ENCODE measurements around the gene RNF41.
"Not testable (repeated sequence)": the region's sequence is repeated elsewhere in the genome, so short reads cannot be mapped to it uniquely, and the experiment has no call there.

Gene RNF41

GRCh38 chr12:56198836-56199235, 22.9 kb downstream of the RNF41 start:
- Histone ChIP-seq H3K27ac (replicated peaks; ENCODE audit: low read length) (no peak overlapping the region), H3K18ac (ENCODE audit: low read length) (no peak overlapping the region), H3K23ac (ENCODE audit: low read depth, low read length, poor library complexity) (no peak overlapping the region), H4K8ac (ENCODE audit: low read depth, low read length) (no peak overlapping the region), H3K27me3 (ENCODE audit: control insufficient read depth in 3 of 3, insufficient read depth in 3 of 3, low read depth in 1 of 3, low read length in 3 of 3) (no peaks in the 10 kb centered on the region), H3K4me2 (ENCODE audit: insufficient read depth, low read length, poor library complexity, severe bottlenecking) (no peak overlapping the region), H2BK15ac (ENCODE audit: low read length) (no peak overlapping the region), H2BK12ac (ENCODE audit: low read length) (no peak overlapping the region), H2BK5ac (ENCODE audit: low read length) (no peak overlapping the region), H2AFZ (ENCODE audit: low read length) (no peak overlapping the region), H3K14ac (ENCODE audit: low read length) (no peak overlapping the region), H3K9me3 (replicated peaks in 1 of 2; ENCODE audit: control insufficient read depth in 2 of 2, insufficient read depth in 1 of 2, low read depth in 1 of 2, low read length in 2 of 2) (no peaks in the 10 kb centered on the region), H3K9ac (ENCODE audit: low read depth, low read length, poor library complexity) (no peak overlapping the region), H3K79me1 (ENCODE audit: low read depth, low read length) (no peaks in the 10 kb centered on the region), H4K91ac (ENCODE audit: low read depth, low read length, poor library complexity) (no peak overlapping the region), H3K4me3 (ENCODE audit: low read length in 2 of 2) (no peak overlapping the region), H2BK120ac (ENCODE audit: low read depth, low read length) (no peak overlapping the region), H3K4ac (ENCODE audit: low read length) (no peak overlapping the region), H3K36me3 (replicated peaks in 1 of 2; ENCODE audit: control insufficient read depth in 2 of 2, insufficient read depth in 2 of 2, low read length in 2 of 2) (no peaks in the 10 kb centered on the region), H3K4me1 (ENCODE audit: control insufficient read depth in 2 of 2, insufficient read depth in 1 of 2, low read depth in 1 of 2, low read length in 2 of 2) (no peaks in the 10 kb centered on the region), H2AK5ac (ENCODE audit: low read depth, low read length) (no peak overlapping the region)
- no peak for DNase-seq (ENCODE audit: low spot score)
- WGBS, 2 donors (ENCODE audit: extremely low coverage in 2 of 2, insufficient read length in 2 of 2, insufficient replicate concordance in 1 of 2): no CpG with 5 or more reads among the region's 1 CpG

DNA sequence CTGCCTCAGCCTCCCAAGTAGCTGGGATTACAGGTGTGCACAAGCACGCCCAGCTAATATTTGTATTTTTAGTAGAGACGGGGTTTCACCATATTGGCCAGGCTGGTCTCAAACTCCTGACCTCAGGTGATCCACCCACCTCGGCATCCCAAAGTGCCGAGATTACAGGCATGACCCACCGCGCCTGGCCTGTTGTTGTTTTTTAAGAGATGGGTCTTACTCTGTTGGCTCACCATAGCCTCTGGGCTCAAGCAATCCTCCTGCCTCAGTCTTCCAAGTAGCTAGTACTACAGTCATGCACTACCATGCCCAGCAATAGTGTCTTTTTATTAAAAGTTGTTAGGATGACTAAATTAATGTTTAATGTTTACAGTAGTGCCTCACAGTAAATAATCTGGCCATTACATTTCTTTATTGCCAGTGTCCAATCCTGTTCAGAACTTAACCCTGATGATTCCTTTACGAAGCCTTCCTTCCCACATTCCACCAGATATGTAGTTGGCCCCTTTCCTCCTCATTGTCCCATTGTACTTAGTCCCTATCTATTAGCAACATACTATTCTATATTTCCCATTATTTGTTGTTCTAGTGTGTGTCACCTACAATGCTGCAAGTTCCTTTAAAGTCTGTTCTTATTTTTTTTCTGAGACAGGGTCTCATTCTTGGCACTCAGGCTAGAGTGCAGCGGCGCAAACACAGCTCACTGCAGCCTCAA, 23.6 kb downstream of the RNF41 start:
- no peak overlapping the region for H2AK5ac ChIP-seq (ENCODE audit: low read depth, low read length)
- no peak overlapping the region for H2BK5ac ChIP-seq (ENCODE audit: low read length)
- H2AFZ ChIP-seq (ENCODE audit: low read length): no peak overlapping the region
- no peak overlapping the region for H4K8ac ChIP-seq (ENCODE audit: low read depth, low read length)
- no peak overlapping the region for H3K23ac ChIP-seq (ENCODE audit: low read depth, low read length, poor library complexity)
- H3K9ac ChIP-seq (ENCODE audit: low read depth, low read length, poor library complexity): no peak overlapping the region
- H3K4ac ChIP-seq (ENCODE audit: low read length): no peak overlapping the region
- no peaks in the 10 kb centered on the region for H3K36me3 ChIP-seq (replicated peaks in 1 of 2; ENCODE audit: control insufficient read depth in 2 of 2, insufficient read depth in 2 of 2, low read length in 2 of 2)
- H3K18ac ChIP-seq (ENCODE audit: low read length): no peak overlapping the region
- no peak overlapping the region for H2BK120ac ChIP-seq (ENCODE audit: low read depth, low read length)
- H3K27me3 ChIP-seq (ENCODE audit: control insufficient read depth in 3 of 3, insufficient read depth in 3 of 3, low read depth in 1 of 3, low read length in 3 of 3): no peaks in the 10 kb centered on the region
- H3K79me1 ChIP-seq (ENCODE audit: low read depth, low read length): no peaks in the 10 kb centered on the region
- no peaks in the 10 kb centered on the region for H3K4me1 ChIP-seq (ENCODE audit: control insufficient read depth in 2 of 2, insufficient read depth in 1 of 2, low read depth in 1 of 2, low read length in 2 of 2)
- H3K4me3 ChIP-seq (ENCODE audit: low read length in 2 of 2): no peak overlapping the region
- H3K4me2 ChIP-seq (ENCODE audit: insufficient read depth, low read length, poor library complexity, severe bottlenecking): no peak overlapping the region
- no peak overlapping the region for H4K91ac ChIP-seq (ENCODE audit: low read depth, low read length, poor library complexity)
- no peak overlapping the region for H3K27ac ChIP-seq (replicated peaks; ENCODE audit: low read length)
- no peak overlapping the region for H3K14ac ChIP-seq (ENCODE audit: low read length)
- no peak overlapping the region for H2BK12ac ChIP-seq (ENCODE audit: low read length)
- no peak overlapping the region for H2BK15ac ChIP-seq (ENCODE audit: low read length)
- H3K9me3 ChIP-seq (replicated peaks in 1 of 2; ENCODE audit: control insufficient read depth in 2 of 2, insufficient read depth in 1 of 2, low read depth in 1 of 2, low read length in 2 of 2): no peaks in the 10 kb centered on the region
- no peak for DNase-seq (ENCODE audit: low spot score)
- no CpG with 5 or more reads among the region's 9 CpGs for WGBS, 2 donors (ENCODE audit: extremely low coverage in 2 of 2, insufficient read length in 2 of 2, insufficient replicate concordance in 1 of 2)

DNA sequence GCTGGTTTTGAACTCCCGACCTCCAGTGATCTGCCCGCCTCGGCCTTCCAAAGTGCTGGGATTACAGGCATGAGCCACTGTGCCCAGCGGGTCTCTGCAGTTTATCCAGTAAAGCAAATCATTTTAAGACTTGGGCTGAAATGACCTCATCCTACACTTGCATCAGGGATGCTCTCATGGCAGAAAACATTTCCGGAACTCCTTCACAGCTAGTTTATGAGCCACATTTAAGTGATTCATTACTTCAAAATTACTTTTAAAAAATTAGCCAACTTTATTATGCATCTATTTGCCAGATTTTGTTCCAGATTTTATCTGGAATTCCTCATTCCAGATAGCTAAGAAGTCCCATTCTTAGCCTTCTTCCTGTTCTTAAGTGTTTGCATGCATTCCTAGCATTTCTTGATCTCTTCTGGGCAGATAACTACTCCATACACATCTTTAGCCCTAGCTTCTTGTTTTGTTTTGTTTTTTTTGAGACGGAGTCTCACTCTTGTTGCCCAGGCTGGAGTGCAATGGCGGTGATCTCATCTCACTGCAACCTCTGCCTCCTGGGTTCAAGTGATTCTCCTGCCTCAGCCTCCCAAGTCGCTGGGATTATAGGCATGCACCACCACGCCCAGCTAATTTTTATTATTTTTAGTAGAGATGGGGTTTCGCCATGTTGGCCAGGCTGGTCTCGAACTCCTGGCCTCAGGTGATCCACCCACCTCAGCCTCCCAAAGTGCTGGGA, 24.7 kb downstream of the RNF41 start:
- not testable (repeated sequence) for H3K36me3 ChIP-seq (replicated peaks in 1 of 2; ENCODE audit: control insufficient read depth in 2 of 2, insufficient read depth in 2 of 2, low read length in 2 of 2); H2BK12ac ChIP-seq (ENCODE audit: low read length); H2AK5ac ChIP-seq (ENCODE audit: low read depth, low read length); H2BK120ac ChIP-seq (ENCODE audit: low read depth, low read length); H2BK5ac ChIP-seq (ENCODE audit: low read length); H3K27ac ChIP-seq (replicated peaks; ENCODE audit: low read length); H2AFZ ChIP-seq (ENCODE audit: low read length); H3K23ac ChIP-seq (ENCODE audit: low read depth, low read length, poor library complexity); H4K91ac ChIP-seq (ENCODE audit: low read depth, low read length, poor library complexity); H2BK15ac ChIP-seq (ENCODE audit: low read length); H4K8ac ChIP-seq (ENCODE audit: low read depth, low read length); H3K14ac ChIP-seq (ENCODE audit: low read length); H3K18ac ChIP-seq (ENCODE audit: low read length); H3K27me3 ChIP-seq (ENCODE audit: control insufficient read depth in 3 of 3, insufficient read depth in 3 of 3, low read depth in 1 of 3, low read length in 3 of 3); H3K9me3 ChIP-seq (replicated peaks in 1 of 2; ENCODE audit: control insufficient read depth in 2 of 2, insufficient read depth in 1 of 2, low read depth in 1 of 2, low read length in 2 of 2); H3K79me1 ChIP-seq (ENCODE audit: low read depth, low read length); H3K4me2 ChIP-seq (ENCODE audit: insufficient read depth, low read length, poor library complexity, severe bottlenecking); H3K4ac ChIP-seq (ENCODE audit: low read length); H3K9ac ChIP-seq (ENCODE audit: low read depth, low read length, poor library complexity); H3K4me3 ChIP-seq (ENCODE audit: low read length in 2 of 2); DNase-seq (ENCODE audit: low spot score); H3K4me1 ChIP-seq (ENCODE audit: control insufficient read depth in 2 of 2, insufficient read depth in 1 of 2, low read depth in 1 of 2, low read length in 2 of 2)
- WGBS, 2 donors (ENCODE audit: extremely low coverage in 2 of 2, insufficient read length in 2 of 2, insufficient replicate concordance in 1 of 2): no CpG with 5 or more reads among the region's 11 CpGs

GRCh38 chr12:56193025-56193578, 28.6 kb downstream of the RNF41 start:
- no peaks in the 10 kb centered on the region for H3K79me1 ChIP-seq (ENCODE audit: low read depth, low read length)
- H4K91ac ChIP-seq (ENCODE audit: low read depth, low read length, poor library complexity): no peak overlapping the region
- no peak overlapping the region for H2BK120ac ChIP-seq (ENCODE audit: low read depth, low read length)
- no peak overlapping the region for H3K14ac ChIP-seq (ENCODE audit: low read length)
- no peak overlapping the region for H2AK5ac ChIP-seq (ENCODE audit: low read depth, low read length)
- H2BK15ac ChIP-seq (ENCODE audit: low read length): no peak overlapping the region
- H3K18ac ChIP-seq (ENCODE audit: low read length): no peak overlapping the region
- H3K4me3 ChIP-seq (ENCODE audit: low read length in 2 of 2): no peak overlapping the region
- no peak overlapping the region for H2BK12ac ChIP-seq (ENCODE audit: low read length)
- H3K4ac ChIP-seq (ENCODE audit: low read length): no peak overlapping the region
- peaks cover 0 to under 1% of the 10 kb centered on the region in 2 donors for H3K36me3 ChIP-seq (replicated peaks in 1 of 2; ENCODE audit: control insufficient read depth in 2 of 2, insufficient read depth in 2 of 2, low read length in 2 of 2)
- H3K4me2 ChIP-seq (ENCODE audit: insufficient read depth, low read length, poor library complexity, severe bottlenecking): no peak overlapping the region
- H4K8ac ChIP-seq (ENCODE audit: low read depth, low read length): no peak overlapping the region
- H3K23ac ChIP-seq (ENCODE audit: low read depth, low read length, poor library complexity): no peak overlapping the region
- no peaks in the 10 kb centered on the region for H3K27me3 ChIP-seq (ENCODE audit: control insufficient read depth in 3 of 3, insufficient read depth in 3 of 3, low read depth in 1 of 3, low read length in 3 of 3)
- H3K4me1 ChIP-seq (ENCODE audit: control insufficient read depth in 2 of 2, insufficient read depth in 1 of 2, low read depth in 1 of 2, low read length in 2 of 2): peaks cover under 1 to 4% of the 10 kb centered on the region in 2 donors
- H3K27ac ChIP-seq (replicated peaks; ENCODE audit: low read length): no peak overlapping the region
- no peaks in the 10 kb centered on the region for H3K9me3 ChIP-seq (replicated peaks in 1 of 2; ENCODE audit: control insufficient read depth in 2 of 2, insufficient read depth in 1 of 2, low read depth in 1 of 2, low read length in 2 of 2)
- no CpG with 5 or more reads among the region's 1 CpG for WGBS, 2 donors (ENCODE audit: extremely low coverage in 2 of 2, insufficient read length in 2 of 2, insufficient replicate concordance in 1 of 2)
- peak; percentile 65 for DNase-seq (ENCODE audit: low spot score)
- H3K9ac ChIP-seq (ENCODE audit: low read depth, low read length, poor library complexity): no peak overlapping the region
- H2BK5ac ChIP-seq (ENCODE audit: low read length): no peak overlapping the region
- peak overlapping the region; percentile 74 for H2AFZ ChIP-seq (ENCODE audit: low read length)

All from neuronal stem cell (in vitro differentiated cells).